Left cardiac atrium (tissue), 2 donors: ENCODE results near the gene C17orf107. TPM values are rescaled to one million over a fixed set of nuclear protein-coding genes. Genes with fewer than 3 reads are reported as not detected.

Experiments used
- total RNA-seq, 2 donors: library from RNA; stranded (reverse); fragmentation: NEBNext Ultra II Directional; extraction: Animal tissue kit (Norgen Biotek cat#: 25700); gene quantifications; one replicate each; pipeline ENCODE4 v1.2.1, GENCODE V29; 2021
- donor health status: DM: no; HTN: yes; CAD: no; lungs with severe emphysema.
- donor health status: DM: yes; HTN: yes; CAD: no.

C17orf107 gene
- total RNA-seq, 2 donors from 2014 or later: 1.3 to 2.3 TPM

Other genes starting within 250 kb of the C17orf107 start
- gene PELP1, start 195.4 kb upstream of the C17orf107 start, total RNA-seq: 10 to 100 TPM; 36.4 to 38.7 TPM
- gene ARRB2, start 188.9 kb upstream of the C17orf107 start, total RNA-seq: 10 to 100 TPM; 30.7 to 43.5 TPM
- gene MED11, start 168.1 kb upstream of the C17orf107 start, total RNA-seq: 10 to 100 TPM; 16.9 to 17.6 TPM
- under 1 TPM; 0.21 to 0.39 TPM for gene ZMYND15, start 159.7 kb upstream of the C17orf107 start, total RNA-seq
- 1 to 10 TPM; 6.5 to 8.2 TPM for gene CXCL16, start 159.6 kb upstream of the C17orf107 start, total RNA-seq
- gene TM4SF5, start 127.7 kb upstream of the C17orf107 start, total RNA-seq: not detected
- 1 to 10 TPM in 1 of 2 donors, under 1 TPM in 1; 0.81 to 1.1 TPM for gene VMO1, start 113.2 kb upstream of the C17orf107 start, total RNA-seq
- not detected for gene GLTPD2, start 110.6 kb upstream of the C17orf107 start, total RNA-seq
- gene PSMB6, start 103.4 kb upstream of the C17orf107 start, total RNA-seq: 100 to 1,000 TPM; 145 to 147 TPM
- 10 to 100 TPM; 14.7 to 14.9 TPM for gene PLD2, start 92.4 kb upstream of the C17orf107 start, total RNA-seq
- gene MINK1, start 66.2 kb upstream of the C17orf107 start, total RNA-seq: 10 to 100 TPM; 40.1 to 42.2 TPM
- 100 to 1,000 TPM in 1 of 2 donors, 10 to 100 TPM in 1; 36.8 to 118 TPM for gene CHRNE, start 3.6 kb downstream of the C17orf107 start, total RNA-seq
- under 1 TPM; 0.13 to 0.15 TPM for gene GP1BA, start 32.7 kb downstream of the C17orf107 start, total RNA-seq
- 100 to 1,000 TPM; 166 to 175 TPM for gene SLC25A11, start 40.5 kb downstream of the C17orf107 start, total RNA-seq
- gene RNF167, start 40.7 kb downstream of the C17orf107 start, total RNA-seq: 10 to 100 TPM; 76.2 to 95.6 TPM
- gene PFN1, start 49.0 kb downstream of the C17orf107 start, total RNA-seq: 100 to 1,000 TPM; 254 to 303 TPM
- 100 to 1,000 TPM; 149 to 228 TPM for gene ENO3, start 51.6 kb downstream of the C17orf107 start, total RNA-seq
- 100 to 1,000 TPM; 113 to 128 TPM for gene SPAG7, start 68.3 kb downstream of the C17orf107 start, total RNA-seq
- gene CAMTA2, start 88.1 kb downstream of the C17orf107 start, total RNA-seq: 10 to 100 TPM; 35.5 to 46.1 TPM
- gene INCA1, start 98.0 kb downstream of the C17orf107 start, total RNA-seq: 1 to 10 TPM; 1.8 to 2.6 TPM
- 100 to 1,000 TPM; 405 to 447 TPM for gene KIF1C, start 98.4 kb downstream of the C17orf107 start, total RNA-seq
- gene SLC52A1, start 135.9 kb downstream of the C17orf107 start, total RNA-seq: under 1 TPM in 1 of 2 donors, not detected in 1; 0.10 TPM
- gene ZFP3, start 178.9 kb downstream of the C17orf107 start, total RNA-seq: 10 to 100 TPM in 1 of 2 donors, 1 to 10 TPM in 1; 8.6 to 12.5 TPM
- gene ZNF232, start 212.3 kb downstream of the C17orf107 start, total RNA-seq: 1 to 10 TPM; 5.1 to 5.7 TPM
- gene USP6, start 216.5 kb downstream of the C17orf107 start, total RNA-seq: under 1 TPM; 0.06 to 0.16 TPM